Motor neuron (in vitro differentiated cells): ENCODE data around the gene HRH2. TPM values are rescaled to one million over a fixed set of nuclear protein-coding genes. Genes with fewer than 3 reads are reported as not detected.

Experiments
- ATAC-seq, 8 experiments: fragments of 200-7000 bp; cut with Tn5 transposase; replicated peaks in 6 of 8; 2 replicates each; pipeline ENCODE4 v1.8.0; 2021; ENCODE audit warnings: mild to moderate bottlenecking in 8 of 8, moderate library complexity in 8 of 8
- H3K27ac ChIP-seq, 2 donors: fragments of 250-450 bp; sonication (Bioruptor Pico); 2 replicates each; pipeline ENCODE4 v1.9.0; 2021; ENCODE audit warnings: antibody characterized with exemption in 2 of 2, mild to moderate bottlenecking in 2 of 2, moderate library complexity in 1 of 2
- H3K4me1 ChIP-seq, 2 donors: fragments of 250-450 bp; sonication (Bioruptor Pico); replicated peaks in 1 of 2; 2 replicates each; pipeline ENCODE4 v1.6.1; 2021; ENCODE audit warnings: antibody characterized with exemption in 2 of 2, mild to moderate bottlenecking in 2 of 2, moderate library complexity in 1 of 2
- H3K4me3 ChIP-seq, 5 donors: fragments of 250-450 bp; sonication (Bioruptor Pico); 2 replicates each; pipeline ENCODE4 v1.9.0; 2021; ENCODE audit warnings: antibody characterized with exemption in 5 of 5, mild to moderate bottlenecking in 5 of 5, moderate library complexity in 4 of 5
- WGBS, 10 experiments: fragments of 450-650 bp; shearing (Covaris generic); methylation state at CpG; one replicate each; pipeline ENCODE4 v1.0.0; 2022; 5-methylcytosine and 5-hydroxymethylcytosine counted together
- in situ Hi-C, 9 experiments: fragments of 400-800 bp; cut with MboI; loops; one replicate each; pipeline ENCODE4 v1.15.0; 2021; ENCODE audit warnings: low sequenced_read_pairs in 9 of 9, low pct_unique_long_range_greater_than_20kb in 2 of 9; ENCODE audit not compliant: unreplicated experiment in 9 of 9
- total RNA-seq, 8 experiments: library from RNA; unstranded; fragments of 300-600 nt; gene quantifications; 2 replicates each; pipeline versions ENCODE4 v1.2.3 to v1.2.4, GENCODE V29; 2022

HRH2 gene
- total RNA-seq, 8 experiments from 2014 or later: 0.42 to 7.2 (median 0.68) TPM

DNA sequence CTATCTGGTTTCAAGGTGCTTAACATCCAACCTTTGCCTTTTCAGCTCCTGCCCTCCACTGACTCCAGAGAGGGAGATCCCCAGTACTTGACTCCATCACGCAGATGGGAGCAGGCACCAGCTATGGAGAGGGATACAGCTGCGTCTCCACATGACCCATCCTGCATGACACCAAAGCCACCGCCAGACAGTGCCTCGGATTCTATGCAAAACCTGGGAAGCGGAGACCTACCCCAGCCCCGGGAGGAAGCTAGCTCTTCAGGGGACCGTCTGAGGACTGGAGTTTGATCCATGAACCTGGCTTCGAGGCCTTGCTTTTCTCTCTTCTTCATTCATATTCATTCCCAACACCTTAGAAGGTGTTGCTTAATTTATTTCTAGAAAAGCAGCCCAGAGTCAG lies 24.8 kb downstream of the HRH2 start:
- in situ Hi-C loops: no loop called here
- Histone ChIP-seq H3K4me1 (peaks cover 12 to 20% of the 10 kb centered on the region in 2 donors), H3K27ac (no peak overlapping the region), H3K4me3 (no peak overlapping the region)
- ATAC-seq: no peak
- WGBS, 10 experiments: 7 to 100% (median 62%) methylated on average over 1 to 6 of the region's 8 CpGs; no CpG with 5 or more reads in 3 of the 10 experiments

DNA sequence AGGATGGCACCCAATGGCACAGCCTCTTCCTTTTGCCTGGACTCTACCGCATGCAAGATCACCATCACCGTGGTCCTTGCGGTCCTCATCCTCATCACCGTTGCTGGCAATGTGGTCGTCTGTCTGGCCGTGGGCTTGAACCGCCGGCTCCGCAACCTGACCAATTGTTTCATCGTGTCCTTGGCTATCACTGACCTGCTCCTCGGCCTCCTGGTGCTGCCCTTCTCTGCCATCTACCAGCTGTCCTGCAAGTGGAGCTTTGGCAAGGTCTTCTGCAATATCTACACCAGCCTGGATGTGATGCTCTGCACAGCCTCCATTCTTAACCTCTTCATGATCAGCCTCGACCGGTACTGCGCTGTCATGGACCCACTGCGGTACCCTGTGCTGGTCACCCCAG lies 25.4 kb downstream of the HRH2 start:
- ATAC-seq: no peak
- Histone ChIP-seq H3K4me1 (peaks cover 12 to 20% of the 10 kb centered on the region in 2 donors), H3K4me3 (no peak overlapping the region), H3K27ac (no peak overlapping the region)
- WGBS, 10 experiments: 61 to 100% (median 87%) methylated on average over 1 to 13 of the region's 15 CpGs; no CpG with 5 or more reads in 3 of the 10 experiments
- in situ Hi-C loops: no loop called here

DNA sequence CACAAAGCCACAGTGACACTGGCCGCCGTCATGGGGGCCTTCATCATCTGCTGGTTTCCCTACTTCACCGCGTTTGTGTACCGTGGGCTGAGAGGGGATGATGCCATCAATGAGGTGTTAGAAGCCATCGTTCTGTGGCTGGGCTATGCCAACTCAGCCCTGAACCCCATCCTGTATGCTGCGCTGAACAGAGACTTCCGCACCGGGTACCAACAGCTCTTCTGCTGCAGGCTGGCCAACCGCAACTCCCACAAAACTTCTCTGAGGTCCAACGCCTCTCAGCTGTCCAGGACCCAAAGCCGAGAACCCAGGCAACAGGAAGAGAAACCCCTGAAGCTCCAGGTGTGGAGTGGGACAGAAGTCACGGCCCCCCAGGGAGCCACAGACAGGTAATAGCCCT lies 26.1 kb downstream of the HRH2 start:
- Histone ChIP-seq H3K27ac (no peak overlapping the region), H3K4me1 (peaks cover 12 to 20% of the 10 kb centered on the region in 2 donors), H3K4me3 (no peak overlapping the region)
- 49 to 100% (median 93%) methylated on average over 2 to 6 of the region's 13 CpGs; no CpG with 5 or more reads in 4 of the 10 experiments for WGBS, 10 experiments
- in situ Hi-C loops: no loop called here
- no peak for ATAC-seq

DNA sequence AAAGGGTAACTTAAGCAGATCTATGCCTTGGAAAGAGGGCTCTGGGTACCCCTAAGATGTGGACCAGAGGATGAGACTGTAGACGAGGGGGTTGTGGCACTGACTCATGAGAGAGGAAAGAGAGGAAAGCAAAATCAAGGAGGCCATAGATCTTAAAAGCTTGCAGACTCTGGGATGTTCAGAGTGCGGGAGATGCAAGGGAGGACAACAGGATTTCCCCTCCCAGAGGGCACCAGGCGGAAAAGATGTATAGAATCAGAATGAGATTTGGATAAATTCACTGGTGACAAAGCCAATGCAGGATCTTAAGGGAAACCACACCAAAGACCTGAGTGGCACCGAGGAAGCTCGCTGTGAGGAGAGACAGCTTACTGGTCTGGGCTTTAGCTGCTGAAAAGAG lies 27.1 kb downstream of the HRH2 start:
- ATAC-seq: no peak
- in situ Hi-C loops: no loop called here

DNA sequence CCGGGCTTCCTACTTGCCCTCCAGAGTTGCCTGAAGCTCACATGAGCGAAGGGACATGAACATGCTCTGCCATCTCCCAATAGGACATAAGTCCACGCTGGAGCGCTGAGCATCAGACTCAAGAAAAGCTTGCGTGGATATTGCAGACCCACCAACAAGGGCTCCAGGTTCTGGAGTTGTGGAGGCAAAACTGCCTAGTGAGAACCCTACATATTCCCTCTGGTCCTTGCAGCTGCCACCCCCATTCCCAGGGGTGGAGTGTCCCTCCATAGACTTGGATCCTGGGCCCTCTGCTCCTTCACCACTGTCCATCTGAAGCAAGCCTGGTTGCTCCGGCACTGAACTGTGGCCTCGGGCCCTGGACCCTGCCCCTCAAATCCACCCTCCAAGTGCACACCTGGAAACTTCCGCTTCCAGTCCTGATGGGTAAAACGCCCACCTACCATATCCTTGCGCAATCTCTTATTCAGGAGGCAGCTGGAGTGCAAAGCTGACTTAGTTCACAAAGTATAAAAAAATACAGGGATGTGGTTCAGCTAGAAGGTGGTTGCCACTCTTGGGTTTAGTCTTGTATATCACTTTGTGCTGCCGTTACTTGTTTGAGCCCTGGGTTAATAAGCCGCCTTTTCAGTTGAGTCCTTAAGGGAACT lies 28.0 kb downstream of the HRH2 start:
- 49 to 95% (median 89%) methylated on average over 4 to 10 of the region's 12 CpGs; no CpG with 5 or more reads in 4 of the 10 experiments for WGBS, 10 experiments
- Histone ChIP-seq H3K27ac (no peak overlapping the region), H3K4me3 (no peak overlapping the region), H3K4me1 (peaks cover 9 to 17% of the 10 kb centered on the region in 2 donors)
- in situ Hi-C loops: no loop called here
- ATAC-seq: no peak

More for the DNA sequence above, 27.1 kb downstream of the HRH2 start:
- WGBS, 10 experiments: 46 to 100% (median 96%) methylated on average over 1 to 5 of the region's 5 CpGs; no CpG with 5 or more reads in 1 of the 10 experiments
- H3K4me1 ChIP-seq: peaks cover 12 to 20% of the 10 kb centered on the region in 2 donors
- H3K27ac ChIP-seq: no peak overlapping the region
- H3K4me3 ChIP-seq: no peak overlapping the region

DNA sequence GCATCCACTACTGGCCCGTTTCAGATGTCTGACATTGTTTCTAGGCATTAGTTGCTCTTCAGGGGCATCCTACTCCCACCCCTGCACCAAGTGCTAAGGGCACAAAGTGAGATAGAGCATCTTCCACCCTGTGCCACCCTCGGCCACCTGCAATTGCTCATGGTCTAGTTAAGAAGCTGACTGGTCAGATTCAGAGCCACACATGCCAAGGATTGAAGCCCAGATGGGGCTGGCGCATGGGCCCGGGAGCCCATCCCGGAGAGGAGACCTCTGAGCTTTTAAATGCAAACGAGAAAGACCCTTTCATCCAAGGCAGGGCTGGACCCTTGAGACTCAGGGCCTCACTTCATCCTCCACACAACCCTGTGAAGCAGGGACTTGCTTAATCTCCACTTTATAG lies 28.5 kb downstream of the HRH2 start:
- no peak for ATAC-seq
- 20 to 80% (median 46%) methylated on average over 1 to 4 of the region's 6 CpGs; no CpG with 5 or more reads in 3 of the 10 experiments for WGBS, 10 experiments
- Histone ChIP-seq H3K27ac (no peak overlapping the region), H3K4me3 (no peak overlapping the region), H3K4me1 (peaks cover 4 to 12% of the 10 kb centered on the region in 2 donors)
- in situ Hi-C loops: no loop called here

DNA sequence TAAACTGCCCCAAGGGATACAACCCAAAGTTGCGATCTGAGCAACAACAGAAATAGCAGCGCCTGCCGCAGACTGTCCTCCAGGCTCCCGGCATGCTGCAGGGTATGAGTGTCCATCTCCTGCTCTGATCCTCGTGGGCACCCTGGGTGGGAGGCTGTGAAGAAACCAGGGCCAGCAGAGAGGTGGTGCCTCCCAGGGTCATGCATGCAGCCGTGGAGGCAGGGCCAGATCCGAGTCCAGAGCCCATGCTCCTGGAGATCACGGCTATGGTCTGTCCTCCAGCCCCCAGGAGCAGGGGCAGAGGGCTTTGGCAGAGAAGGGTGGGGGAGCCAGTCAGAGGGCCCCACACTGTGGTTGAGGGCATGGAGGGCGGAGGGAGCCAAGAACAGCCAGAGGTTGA lies 29.0 kb downstream of the HRH2 start:
- H3K4me1 ChIP-seq: peaks cover 0 to 7% of the 10 kb centered on the region in 2 donors
- in situ Hi-C loops: no loop called here
- WGBS, 10 experiments: 30 to 87% (median 33%) methylated on average over 2 to 3 of the region's 9 CpGs; no CpG with 5 or more reads in 7 of the 10 experiments
- ATAC-seq: no peak
- no peak overlapping the region for H3K4me3 ChIP-seq
- no peak overlapping the region for H3K27ac ChIP-seq

DNA sequence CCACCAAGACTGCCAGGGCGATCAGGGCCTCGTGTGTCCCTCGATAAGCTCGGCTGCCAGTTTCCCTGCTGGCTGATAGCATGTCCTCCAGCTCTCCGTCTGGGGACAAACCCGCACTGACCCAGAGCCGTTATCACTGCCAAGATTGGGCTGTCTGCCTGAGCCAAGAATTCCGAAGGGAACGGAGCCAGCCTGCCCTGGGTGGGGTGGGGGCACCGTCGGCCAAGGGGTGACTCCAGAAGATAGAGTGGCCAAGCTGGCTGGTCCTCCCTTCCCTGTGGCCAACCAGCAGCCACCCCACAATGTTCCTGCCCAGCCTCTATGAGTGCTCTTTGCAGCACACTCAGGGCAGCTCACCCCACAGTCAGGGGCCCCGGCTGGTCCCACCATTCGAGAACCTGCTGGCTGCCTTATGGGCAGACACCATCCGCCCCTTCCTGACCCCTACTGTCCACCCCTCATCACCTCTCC lies 29.4 kb downstream of the HRH2 start:
- no peak for ATAC-seq
- Histone ChIP-seq H3K27ac (no peak overlapping the region), H3K4me3 (no peak overlapping the region), H3K4me1 (peaks cover 0 to 3% of the 10 kb centered on the region in 2 donors)
- 80% methylated on average over 1 of the region's 14 CpGs; no CpG with 5 or more reads in 9 of the 10 experiments for WGBS, 10 experiments
- in situ Hi-C loops: no loop called here

DNA sequence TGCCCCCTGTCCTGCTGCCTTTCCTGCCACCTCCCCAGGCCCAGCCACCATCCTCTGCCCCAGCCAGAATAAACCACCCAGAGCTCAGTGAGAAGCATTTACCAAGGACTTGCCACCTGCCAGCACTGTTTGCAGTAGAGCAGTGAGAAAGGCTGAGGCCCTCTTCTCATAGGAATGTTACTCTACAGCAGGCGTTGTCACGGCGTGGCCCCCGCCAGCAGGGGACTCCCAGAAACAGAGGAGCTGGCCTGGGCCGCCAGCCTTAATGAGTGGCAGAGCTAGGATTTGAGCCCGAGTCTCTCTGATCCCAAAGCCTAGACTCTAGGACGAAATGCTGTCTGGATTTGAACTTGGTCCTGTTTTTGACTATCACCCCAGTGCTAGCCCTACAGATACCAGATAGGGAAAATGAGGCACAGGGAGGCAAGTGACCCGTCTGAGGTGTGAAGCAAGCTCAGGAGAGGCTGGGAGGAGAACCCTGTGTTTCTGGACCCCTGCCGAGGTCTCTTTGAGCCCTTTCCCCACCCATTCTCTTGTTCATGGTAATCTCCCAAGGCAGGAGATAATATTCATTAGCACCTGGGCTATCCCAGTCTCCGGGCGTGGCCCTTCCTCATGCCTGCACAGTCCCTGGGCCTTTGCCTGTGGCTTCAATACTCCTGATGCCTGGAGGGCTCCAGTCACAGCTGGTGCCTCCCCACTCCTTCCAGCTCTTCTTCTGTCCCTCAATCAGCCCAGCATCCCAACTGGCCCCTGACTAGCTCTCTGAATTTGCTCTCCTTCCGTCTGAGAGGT lies 30.7 kb downstream of the HRH2 start:
- H3K4me1 ChIP-seq: no peaks in the 10 kb centered on the region
- H3K27ac ChIP-seq: no peak overlapping the region
- no peak overlapping the region for H3K4me3 ChIP-seq
- peak in 3 of 8 experiments; percentile 19 to 70 (median 55) for ATAC-seq
- 34 to 100% (median 80%) methylated on average over 1 to 7 of the region's 12 CpGs; no CpG with 5 or more reads in 1 of the 10 experiments for WGBS, 10 experiments
- in situ Hi-C loops: no loop called here

DNA sequence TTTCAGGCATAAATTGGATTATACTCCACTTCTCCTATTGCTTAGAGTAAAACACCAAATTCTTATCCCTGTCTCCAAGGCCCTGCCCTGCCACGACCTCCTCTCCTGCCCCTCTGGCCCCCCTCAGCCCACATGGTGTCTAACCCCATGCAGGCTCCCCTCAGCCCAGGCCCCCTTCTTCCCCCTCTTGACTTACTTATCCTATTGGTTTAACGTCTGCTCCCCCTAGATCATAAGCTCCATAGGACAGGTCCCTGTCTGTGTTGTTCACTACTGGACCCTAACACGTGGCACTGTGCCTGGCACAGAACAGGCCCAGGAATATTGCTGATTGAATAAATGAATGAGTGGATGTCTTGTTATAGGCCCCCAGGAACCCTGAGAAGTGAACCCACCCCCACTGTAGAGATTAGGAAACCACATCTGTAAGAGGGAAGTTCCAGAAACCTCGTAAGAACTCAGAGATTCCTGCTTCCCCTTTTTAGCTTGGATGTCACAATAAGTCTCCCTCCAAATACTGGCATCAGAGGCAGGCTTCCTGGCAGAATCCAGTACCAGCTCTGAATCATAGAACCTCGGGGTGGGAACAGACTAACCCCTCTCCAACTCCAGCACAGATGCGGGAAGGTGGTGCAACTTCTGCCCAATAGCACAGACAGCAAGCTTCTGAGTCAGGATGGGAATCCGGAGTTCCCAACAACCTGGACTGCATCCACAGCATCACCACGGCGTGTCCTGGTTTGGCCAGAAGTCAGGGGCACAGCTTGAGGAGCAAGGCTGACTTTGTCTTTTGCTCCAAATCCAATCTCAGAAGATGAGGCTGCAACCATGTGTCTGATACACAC lies 31.5 kb downstream of the HRH2 start:
- no peaks in the 10 kb centered on the region for H3K4me1 ChIP-seq
- H3K4me3 ChIP-seq: no peak overlapping the region
- no peak overlapping the region for H3K27ac ChIP-seq
- WGBS, 10 experiments: 33 to 92% (median 82%) methylated on average over 2 to 4 of the region's 9 CpGs; no CpG with 5 or more reads in 6 of the 10 experiments
- in situ Hi-C loops: no loop called here
- peak in 2 of 8 experiments; percentile 25 to 85 for ATAC-seq

DNA sequence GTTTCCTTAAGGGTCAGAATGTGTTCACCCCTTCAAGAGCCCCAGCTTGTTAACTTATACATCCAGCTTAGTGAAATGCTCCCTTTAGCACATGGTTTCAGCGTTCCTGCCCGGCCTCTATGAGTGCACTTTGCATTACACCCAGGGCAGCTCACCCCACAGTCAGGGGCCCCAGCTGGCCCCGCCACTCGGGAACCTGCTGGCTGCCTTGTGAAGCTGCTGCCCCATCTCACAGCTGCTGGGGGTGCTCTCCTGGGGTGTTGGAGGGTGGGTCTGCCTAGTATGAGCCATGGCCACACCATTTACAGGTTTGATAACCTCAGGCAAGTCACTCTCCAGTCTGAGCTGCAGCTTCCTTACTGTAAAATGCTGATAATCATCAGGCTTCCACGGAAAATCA lies 32.2 kb downstream of the HRH2 start:
- H3K4me3 ChIP-seq: no peak overlapping the region
- no peaks in the 10 kb centered on the region for H3K4me1 ChIP-seq
- in situ Hi-C loops: no loop called here
- no peak for ATAC-seq
- 0 to 100% (median 79%) methylated on average over 1 to 3 of the region's 5 CpGs; no CpG with 5 or more reads in 4 of the 10 experiments for WGBS, 10 experiments
- H3K27ac ChIP-seq: no peak overlapping the region

DNA sequence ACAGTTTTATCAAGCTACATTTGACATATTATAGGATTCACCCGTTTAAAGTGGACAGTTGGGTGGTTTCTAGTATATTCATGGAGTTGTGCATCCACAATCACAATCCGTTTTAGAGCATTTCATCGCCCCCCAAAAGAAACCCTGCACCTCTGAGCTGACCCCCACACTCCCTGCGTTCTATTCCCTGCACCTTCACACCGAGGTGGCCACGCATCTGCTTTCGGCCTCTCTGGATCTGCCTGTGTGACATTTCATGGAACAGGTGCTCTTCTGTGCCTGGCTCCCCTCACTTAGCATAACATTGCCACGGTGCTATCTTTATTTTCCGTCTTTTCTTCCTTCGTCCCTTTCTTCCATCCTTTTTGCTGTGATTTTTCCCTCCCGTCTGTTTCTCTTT lies 32.7 kb downstream of the HRH2 start:
- H3K27ac ChIP-seq: no peak overlapping the region
- no peaks in the 10 kb centered on the region for H3K4me1 ChIP-seq
- H3K4me3 ChIP-seq: no peak overlapping the region
- 34 to 94% (median 69%) methylated on average over 1 to 11 of the region's 11 CpGs for WGBS, 10 experiments
- ATAC-seq: no peak
- in situ Hi-C loops: no loop called here
